ENCODE measurements around the gene MEGF6. TPM values are rescaled to one million over a fixed set of nuclear protein-coding genes. Genes with fewer than 3 reads are reported as not detected.

The MEGF6 gene
- total RNA-seq, 2 experiments from 2014 or later: 57.5 to 62.2 TPM

DNA sequence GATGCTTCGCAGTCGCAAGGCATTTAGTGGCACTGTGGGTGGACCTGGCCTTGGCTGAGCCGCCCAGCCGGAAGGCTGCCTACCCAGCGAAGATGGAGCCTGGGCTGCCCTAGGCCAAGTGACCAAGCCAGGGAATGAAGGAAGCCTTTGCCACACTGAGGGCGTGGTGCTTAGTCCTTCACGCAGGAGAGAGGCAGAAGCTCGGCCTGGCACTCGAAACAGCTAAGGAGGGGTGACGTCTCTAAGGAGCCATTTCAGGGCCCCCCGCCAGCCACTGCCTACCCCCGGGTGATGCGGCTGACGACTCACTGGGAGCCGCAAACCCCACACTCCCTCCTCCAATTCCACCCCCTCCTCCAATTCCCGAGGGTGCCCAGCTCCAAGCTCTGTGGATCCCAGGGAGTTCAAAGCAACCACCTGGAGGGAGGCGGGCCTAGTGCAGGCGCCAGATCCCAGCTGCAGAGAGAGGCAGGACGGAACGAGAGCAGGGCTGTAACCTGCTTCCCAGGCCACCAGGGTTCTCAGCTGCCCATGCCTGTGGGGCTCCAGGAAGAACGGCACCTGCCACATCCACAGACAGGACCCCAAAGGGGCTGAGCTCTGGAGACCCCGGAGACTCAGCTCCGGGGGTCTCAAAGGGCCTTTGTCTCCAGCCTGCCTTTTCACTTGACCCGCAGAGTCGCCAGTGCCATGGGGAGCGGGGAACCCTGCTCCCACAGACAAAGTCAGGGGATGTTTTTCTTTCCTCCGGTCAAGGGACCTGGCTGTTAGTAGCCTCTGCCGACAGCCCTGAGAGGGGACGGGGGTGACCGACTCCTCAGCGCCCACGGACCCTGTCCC is 81.0 kb downstream of the MEGF6 start:
- ATAC-seq (ENCODE audit: poor library complexity): no peak
- Mint-ChIP-seq H3K27ac (peak overlapping the region; percentile 71), H3K4me3 (peak overlapping the region; percentile 84), H3K9me3 (no peaks in the 10 kb centered on the region), H3K27me3 (no peaks in the 10 kb centered on the region), H3K4me1 (ENCODE audit: low read depth) (peaks cover 27% of the 10 kb centered on the region), H3K36me3 (ENCODE audit: low read depth) (no peaks in the 10 kb centered on the region)
- ChIA-PET POLR2A (interaction anchor here (1.0 to 1.8 kb wide), 4 partner anchors 9 to 266 kb away, joined by 3 to 6 read pairs (median 5); partner anchors contain the start of gene LRRC47), CTCF (no interaction called here)
- intact Hi-C loops (cut with DNase I, micrococcal nuclease): no loop called here
- Histone ChIP-seq H3K36me3 (ENCODE audit: insufficient read depth, low read length) (no peaks in the 10 kb centered on the region), H3K27ac (ENCODE audit: low read depth in 1 of 2, low read length in 2 of 2) (peak overlapping the region; percentile 36 to 56), H3K9me3 (ENCODE audit: control insufficient read depth in 1 of 2, insufficient read depth in 1 of 2, low read length in 2 of 2) (no peaks in the 10 kb centered on the region), H3K4me3 (ENCODE audit: low read length) (peak overlapping the region; percentile 87), H3K4me1 (ENCODE audit: insufficient read depth, low read length) (peaks cover 18% of the 10 kb centered on the region), H3K27me3 (ENCODE audit: control insufficient read depth in 1 of 2, insufficient read depth in 2 of 2, low read length in 2 of 2) (no peaks in the 10 kb centered on the region)
- DNase-seq: peak in 5 of 14 experiments; percentile 2 to 38 (median 26)
- no peak for TF ChIP-seq CTCF (IDR thresholded peaks at IDR 0.05)

DNA sequence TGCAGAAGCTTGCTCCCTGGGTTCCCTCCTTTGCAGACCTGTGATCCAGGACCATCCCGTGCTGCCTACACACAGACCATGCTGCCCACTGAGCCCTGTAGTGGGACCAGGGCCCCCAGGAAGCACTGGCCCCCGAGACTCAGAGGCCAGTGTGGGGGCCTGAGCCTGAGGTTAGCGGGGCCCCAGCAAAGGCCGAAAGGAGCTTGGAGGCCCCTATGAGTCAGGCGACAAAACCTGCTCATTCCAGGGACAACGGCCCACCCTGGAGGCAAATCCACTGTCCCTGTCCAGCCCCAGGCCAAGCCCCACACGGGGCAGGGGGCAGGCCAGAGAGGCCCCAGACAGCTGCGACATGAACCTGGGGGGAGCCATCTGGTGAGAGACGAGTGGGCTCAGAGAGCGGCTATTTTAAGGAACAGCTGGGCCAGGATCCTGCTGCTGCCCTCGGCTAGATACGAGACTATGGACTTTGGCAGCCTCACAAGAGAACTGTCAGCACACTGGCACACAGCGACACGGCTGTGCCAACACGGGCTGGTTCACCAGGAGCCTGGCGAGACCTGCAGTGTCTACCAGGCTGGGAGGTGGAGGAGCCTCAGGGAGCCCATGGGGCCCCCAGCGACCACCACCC is 82.1 kb downstream of the MEGF6 start:
- Mint-ChIP-seq H3K4me3 (peak overlapping the region; percentile 84), H3K9me3 (no peaks in the 10 kb centered on the region), H3K36me3 (ENCODE audit: low read depth) (no peaks in the 10 kb centered on the region), H3K4me1 (ENCODE audit: low read depth) (peaks cover 32% of the 10 kb centered on the region), H3K27ac (no peak overlapping the region), H3K27me3 (no peaks in the 10 kb centered on the region)
- H3K27me3 ChIP-seq (ENCODE audit: control insufficient read depth in 1 of 2, insufficient read depth in 2 of 2, low read length in 2 of 2): no peaks in the 10 kb centered on the region
- H3K4me1 ChIP-seq (ENCODE audit: insufficient read depth, low read length): peaks cover 18% of the 10 kb centered on the region
- CTCF ChIA-PET: no interaction called here
- no peak overlapping the region for H3K4me3 ChIP-seq (ENCODE audit: low read length)
- no peak overlapping the region for H3K27ac ChIP-seq (ENCODE audit: low read depth in 1 of 2, low read length in 2 of 2)
- DNase-seq: no peak
- no peak for TF ChIP-seq CTCF (IDR thresholded peaks at IDR 0.05)
- POLR2A ChIA-PET: interaction anchor here (1.1 kb wide), 1 partner anchor 11 kb away, joined by 4 read pairs; no protein-coding TSS in a partner anchor
- H3K36me3 ChIP-seq (ENCODE audit: insufficient read depth, low read length): no peaks in the 10 kb centered on the region
- intact Hi-C loops (cut with DNase I, micrococcal nuclease): loop anchor here in 1 of 2 experiments (2.0 kb wide), 1 partner anchor 38 kb away; no protein-coding TSS in a partner anchor
- H3K9me3 ChIP-seq (ENCODE audit: control insufficient read depth in 1 of 2, insufficient read depth in 1 of 2, low read length in 2 of 2): no peaks in the 10 kb centered on the region
- ATAC-seq (ENCODE audit: poor library complexity): no peak

GRCh38 chr1:3527774-3528173 is 83.5 kb downstream of the MEGF6 start:
- DNase-seq (no peak), ATAC-seq (ENCODE audit: poor library complexity) (no peak)
- Mint-ChIP-seq H3K36me3 (ENCODE audit: low read depth) (no peaks in the 10 kb centered on the region), H3K4me3 (no peak overlapping the region), H3K9me3 (no peaks in the 10 kb centered on the region), H3K27me3 (no peaks in the 10 kb centered on the region), H3K27ac (no peak overlapping the region), H3K4me1 (ENCODE audit: low read depth) (peaks cover 32% of the 10 kb centered on the region)
- no peaks in the 10 kb centered on the region for H3K36me3 ChIP-seq (ENCODE audit: insufficient read depth, low read length)
- ChIA-PET POLR2A (no interaction called here), CTCF (interaction anchor here (1.4 kb wide), 1 partner anchor 37 kb away, joined by 3 read pairs; no protein-coding TSS in a partner anchor)
- no peak overlapping the region for H3K27ac ChIP-seq (ENCODE audit: low read depth in 1 of 2, low read length in 2 of 2)
- intact Hi-C loops (cut with DNase I, micrococcal nuclease): loop anchor here in 1 of 2 experiments (2.0 kb wide), 1 partner anchor 37 kb away; no protein-coding TSS in a partner anchor
- peaks cover 18% of the 10 kb centered on the region for H3K4me1 ChIP-seq (ENCODE audit: insufficient read depth, low read length)
- no peaks in the 10 kb centered on the region for H3K9me3 ChIP-seq (ENCODE audit: control insufficient read depth in 1 of 2, insufficient read depth in 1 of 2, low read length in 2 of 2)
- H3K27me3 ChIP-seq (ENCODE audit: control insufficient read depth in 1 of 2, insufficient read depth in 2 of 2, low read length in 2 of 2): no peaks in the 10 kb centered on the region
- no peak for TF ChIP-seq CTCF (IDR thresholded peaks at IDR 0.05)
- H3K4me3 ChIP-seq (ENCODE audit: low read length): no peak overlapping the region

All from CD4-positive, alpha-beta T cell (primary cell).